A204.1 (cell line): ENCODE results near the gene YIF1A.

Experiments
- FAIRE-seq: peaks from 2 replicates; lab custom pipeline; 2012; peaks lifted over from hg19 to GRCh38; lab: Jason Lieb, UNC

The YIF1A gene

DNA sequence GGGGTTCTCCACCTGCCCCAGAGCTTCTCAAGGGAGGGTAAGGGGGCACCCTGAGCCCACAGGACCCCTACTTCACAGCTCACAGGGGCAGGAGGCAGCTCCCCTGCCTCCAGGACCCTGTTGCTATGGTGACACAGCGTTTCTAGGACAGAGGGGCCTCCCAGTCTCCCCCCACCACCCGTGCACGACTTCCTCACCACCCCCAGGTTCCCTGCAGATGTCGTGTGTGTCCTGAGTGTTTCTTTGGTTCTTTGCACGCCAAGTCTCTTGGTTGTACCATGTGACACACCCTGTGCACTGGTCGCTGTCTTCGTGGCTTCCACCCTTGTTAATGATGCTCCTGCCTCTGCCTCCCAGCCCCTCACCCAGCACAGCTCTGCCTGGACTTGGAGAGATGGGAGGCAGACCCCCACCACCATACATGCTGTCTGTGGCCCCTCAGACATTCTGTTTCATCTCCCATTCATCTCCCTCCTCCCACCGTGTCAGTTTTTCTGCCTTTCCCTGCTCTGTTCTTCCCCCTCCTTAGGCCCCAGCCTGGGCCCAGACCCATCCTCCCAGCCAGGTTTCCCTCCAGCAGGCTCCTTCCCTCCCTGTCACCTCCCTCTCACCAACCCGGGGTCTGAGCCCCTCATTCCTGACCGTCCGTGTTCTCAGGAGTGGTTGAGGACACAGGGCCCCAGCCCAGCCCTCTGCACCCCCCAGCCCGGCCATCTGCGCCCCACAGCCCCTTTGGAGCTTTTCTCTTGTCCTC is 45.0 kb downstream of the YIF1A start:
- FAIRE-seq: no peak

DNA sequence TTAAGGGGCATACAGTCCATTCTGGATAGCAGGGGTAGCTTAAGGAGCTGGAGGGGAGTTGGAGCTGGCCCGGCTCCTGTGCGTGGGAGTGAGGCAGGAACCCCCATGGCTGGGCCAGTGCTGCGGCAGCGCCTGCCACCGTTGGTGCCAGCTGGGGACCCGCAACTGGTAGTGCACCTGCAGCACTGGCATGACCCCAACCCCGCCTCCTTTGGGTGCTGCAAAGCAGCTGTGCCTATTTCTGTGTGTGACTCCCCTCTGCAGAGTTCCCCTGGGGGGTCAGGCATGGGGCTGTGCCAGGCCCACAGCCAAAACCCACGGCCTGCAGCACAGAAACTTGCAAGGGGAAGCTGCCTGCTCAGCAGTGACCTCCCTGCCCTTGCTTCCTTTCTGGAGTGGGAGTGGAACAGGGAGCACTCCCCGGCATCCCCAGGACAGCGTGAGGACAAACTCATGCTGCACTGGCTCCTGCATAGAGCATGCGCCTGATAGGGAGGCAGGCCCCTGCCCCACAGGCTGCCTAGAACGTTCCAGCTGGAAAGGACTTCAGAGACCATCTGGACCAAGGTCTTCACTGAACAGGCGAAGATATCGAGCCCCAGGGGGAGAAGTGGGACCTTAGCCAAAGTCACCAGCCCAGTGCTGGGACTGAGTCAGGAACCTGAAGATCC is 46.7 kb downstream of the YIF1A start:
- FAIRE-seq: no peak

DNA sequence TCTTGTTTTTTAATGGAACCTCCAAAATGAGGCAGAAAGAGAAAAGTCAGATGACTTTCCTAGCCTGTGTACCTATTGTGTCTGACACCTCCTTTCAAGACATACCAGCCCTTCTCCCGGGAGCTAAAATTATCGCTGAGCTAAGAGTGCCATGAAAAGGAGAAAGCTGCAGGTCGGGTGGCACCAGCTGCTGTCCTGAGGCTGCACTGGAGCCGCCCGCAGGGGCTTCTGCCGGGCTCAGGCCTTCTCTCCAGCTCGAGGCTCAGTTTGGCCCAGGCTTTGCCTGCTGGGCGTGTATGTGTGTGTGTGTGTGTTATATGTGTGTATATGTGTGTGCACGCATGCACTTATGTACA is 48.2 kb downstream of the YIF1A start:
- no peak for FAIRE-seq

DNA sequence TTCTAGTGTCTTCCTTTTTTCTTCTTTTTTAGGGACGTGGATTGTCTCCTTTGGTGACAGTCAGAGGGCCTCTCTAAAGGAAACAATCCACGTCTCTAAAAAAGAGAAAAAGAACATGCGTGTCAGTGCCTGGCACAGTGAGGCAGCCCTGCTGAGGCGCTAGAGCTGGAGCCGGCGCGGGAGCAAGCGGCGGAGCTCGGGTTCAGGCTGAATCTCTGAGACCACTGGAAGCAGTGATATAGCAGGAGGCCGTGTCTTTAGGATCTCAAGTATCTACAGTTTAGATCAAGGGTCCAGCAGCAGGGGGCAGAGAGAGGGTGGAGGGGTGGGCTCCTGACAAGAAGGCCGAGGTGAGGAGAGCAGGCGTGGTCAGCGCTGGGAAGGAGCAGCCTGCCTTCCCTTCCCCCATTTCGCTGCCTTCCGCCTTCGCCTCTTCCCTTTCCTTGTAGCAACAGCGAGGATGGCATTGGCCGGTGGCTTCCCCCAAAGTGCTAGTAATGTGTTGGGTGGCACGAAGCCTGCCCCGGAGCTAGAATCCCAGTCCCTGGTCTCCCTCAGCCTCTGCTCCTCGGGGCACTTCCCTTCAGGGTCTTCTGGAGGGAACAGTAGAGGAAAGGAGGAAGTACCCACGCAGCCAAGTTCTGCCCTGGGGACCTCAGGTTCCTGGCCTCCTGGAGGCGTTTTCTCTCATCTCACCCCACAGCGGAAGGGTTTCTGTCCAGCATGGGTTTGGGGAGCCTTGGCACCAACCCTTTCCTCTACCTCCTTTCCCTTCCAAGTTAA is 48.8 kb downstream of the YIF1A start:
- FAIRE-seq: no peak

DNA sequence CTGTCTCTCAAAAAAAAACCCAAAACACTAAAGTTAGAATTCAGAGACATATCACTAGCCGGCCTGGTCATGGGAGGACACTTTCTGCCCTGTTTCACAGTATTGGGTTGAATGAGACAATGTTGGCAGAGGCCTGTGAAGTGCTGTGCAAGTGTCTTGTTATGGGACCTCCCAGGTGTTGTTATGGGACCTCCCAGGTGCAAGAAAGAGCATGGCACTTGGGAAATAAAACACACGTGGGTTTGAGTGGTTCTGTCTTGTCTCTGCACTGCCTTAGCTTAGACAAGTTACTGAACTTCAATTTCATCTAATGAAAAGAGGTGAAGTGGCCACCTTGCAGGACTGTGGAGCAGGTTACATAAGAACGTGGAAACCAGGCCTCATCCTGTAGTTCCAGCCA is 49.4 kb downstream of the YIF1A start:
- FAIRE-seq: no peak

DNA sequence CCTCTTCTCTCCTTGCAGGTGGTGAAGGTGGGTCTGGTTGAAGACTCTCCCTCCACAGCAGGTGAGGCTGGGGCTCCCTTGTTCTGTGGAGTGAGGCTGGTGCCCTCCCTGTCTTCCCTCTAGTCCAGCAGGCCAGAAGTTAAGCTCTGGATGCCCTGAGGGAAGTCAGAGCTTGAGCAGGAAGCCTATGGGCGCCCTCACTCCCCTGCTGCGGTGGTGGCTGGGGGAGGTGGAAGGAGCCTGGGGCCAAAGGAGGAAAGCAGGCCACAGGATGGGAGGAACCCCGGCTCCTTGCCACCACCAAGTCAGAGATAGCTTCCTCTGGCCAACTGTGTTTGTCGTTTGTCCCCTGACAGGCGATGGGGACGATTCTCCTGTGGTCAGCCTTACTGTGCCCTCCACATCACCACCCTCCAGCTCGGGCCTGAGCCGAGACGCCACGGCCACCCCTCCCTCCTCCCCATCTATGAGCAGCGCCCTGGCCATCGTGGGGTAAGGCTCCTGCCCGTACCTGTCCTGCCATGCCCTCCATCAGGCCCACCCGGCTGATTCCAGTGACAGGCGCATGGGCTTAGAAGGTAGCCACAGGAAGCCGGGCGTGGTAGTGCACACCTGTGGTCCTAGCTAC is 50.0 kb downstream of the YIF1A start:
- FAIRE-seq: no peak

DNA sequence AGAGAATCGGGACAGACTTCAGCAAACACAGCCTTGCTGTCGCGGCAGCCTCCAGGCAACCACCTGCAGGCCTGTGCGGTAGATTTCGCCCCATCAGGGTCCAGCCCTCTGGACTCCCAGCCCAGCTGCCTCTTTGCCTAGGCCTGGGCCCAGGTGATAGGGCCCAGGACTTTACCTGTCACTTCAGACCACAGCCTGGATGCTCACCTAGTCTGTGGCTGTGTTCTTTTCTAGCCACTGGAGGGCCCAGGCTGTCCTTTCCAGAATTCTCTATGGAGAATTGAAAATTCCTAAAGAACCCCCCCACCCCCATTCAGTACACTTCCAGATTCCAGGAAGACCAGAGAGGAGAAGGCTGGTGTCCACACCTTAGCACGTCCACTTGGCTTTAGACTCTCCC is 51.1 kb downstream of the YIF1A start:
- no peak for FAIRE-seq

DNA sequence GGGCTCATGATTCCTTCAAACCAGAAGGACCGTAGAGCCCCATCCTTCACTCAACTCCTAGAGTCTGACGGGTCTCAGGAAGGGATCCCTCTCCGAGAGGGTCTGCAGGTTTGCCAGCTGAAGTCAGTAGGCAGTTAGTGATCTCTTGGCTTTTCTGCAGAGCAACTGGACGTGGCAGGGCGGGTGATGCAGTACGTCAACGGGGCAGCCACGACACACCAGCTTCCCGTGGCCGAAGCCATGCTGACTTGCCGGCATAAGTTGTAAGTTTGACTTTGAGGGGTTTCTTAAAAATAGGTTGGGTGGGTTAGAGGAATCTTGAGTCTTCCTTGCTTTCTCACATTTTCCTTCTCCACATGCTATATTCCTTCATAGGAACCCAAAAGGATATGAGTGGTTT is 53.8 kb downstream of the YIF1A start:
- no peak for FAIRE-seq
